GM19452 (cell line): Measurements from ENCODE around the gene SCAF8.
"Not testable (repeated sequence)": the region's sequence is repeated elsewhere in the genome, so short reads cannot be mapped to it uniquely, and the experiment has no call there.

Experiments
- ATAC-seq: cut with Tn5 transposase; IDR thresholded peaks from one replicate; pipeline ENCODE4 v1.9.1; 2021; ENCODE audit not compliant: unreplicated experiment

The SCAF8 gene, protein sequence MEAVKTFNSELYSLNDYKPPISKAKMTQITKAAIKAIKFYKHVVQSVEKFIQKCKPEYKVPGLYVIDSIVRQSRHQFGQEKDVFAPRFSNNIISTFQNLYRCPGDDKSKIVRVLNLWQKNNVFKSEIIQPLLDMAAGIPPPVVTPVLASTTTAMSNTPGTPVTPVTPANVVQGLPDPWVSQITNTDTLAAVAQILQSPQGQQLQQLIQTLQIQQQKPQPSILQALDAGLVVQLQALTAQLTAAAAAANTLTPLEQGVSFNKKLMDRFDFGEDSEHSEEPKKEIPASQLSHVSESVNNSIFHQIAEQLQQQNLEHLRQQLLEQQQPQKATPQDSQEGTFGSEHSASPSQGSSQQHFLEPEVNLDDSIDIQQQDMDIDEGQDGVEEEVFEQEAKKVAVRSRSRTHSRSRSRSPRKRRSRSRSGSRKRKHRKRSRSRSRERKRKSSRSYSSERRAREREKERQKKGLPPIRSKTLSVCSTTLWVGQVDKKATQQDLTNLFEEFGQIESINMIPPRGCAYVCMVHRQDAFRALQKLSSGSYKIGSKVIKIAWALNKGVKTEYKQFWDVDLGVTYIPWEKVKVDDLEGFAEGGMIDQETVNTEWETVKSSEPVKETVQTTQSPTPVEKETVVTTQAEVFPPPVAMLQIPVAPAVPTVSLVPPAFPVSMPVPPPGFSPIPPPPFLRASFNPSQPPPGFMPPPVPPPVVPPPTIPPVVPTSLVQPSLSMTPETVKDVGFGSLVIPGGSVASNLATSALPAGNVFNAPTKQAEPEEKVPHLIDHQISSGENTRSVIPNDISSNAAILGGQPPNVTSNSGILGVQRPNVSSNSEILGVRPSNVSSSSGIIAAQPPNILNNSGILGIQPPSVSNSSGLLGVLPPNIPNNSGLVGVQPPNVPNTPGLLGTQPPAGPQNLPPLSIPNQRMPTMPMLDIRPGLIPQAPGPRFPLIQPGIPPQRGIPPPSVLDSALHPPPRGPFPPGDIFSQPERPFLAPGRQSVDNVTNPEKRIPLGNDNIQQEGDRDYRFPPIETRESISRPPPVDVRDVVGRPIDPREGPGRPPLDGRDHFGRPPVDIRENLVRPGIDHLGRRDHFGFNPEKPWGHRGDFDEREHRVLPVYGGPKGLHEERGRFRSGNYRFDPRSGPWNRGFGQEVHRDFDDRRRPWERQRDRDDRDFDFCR (N-terminal part only)

DNA sequence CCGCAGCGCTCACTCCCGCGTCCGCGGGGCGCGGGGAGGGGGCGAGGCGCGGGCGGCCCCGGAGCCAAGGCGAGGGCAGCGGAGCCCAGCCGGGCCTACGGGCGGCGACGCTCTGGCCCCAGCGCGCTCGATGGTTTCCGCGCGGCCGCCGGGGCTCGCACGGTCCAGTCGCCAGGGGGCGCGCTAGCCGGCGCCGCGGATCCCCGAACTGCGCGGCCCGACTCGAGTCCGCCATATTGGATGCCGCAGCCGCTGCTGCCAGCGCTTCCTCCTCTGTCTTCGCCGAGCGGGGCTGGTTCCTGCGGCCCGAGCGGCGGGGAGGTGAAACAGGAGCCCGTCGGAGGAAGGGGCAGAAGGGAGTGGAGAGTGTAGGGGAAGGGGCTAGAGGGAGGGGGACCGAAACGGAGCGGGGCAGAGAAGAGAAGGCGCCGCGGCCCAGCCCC lies at the start of gene SCAF8:
Gene SCAF8, plus strand, starts transcription at position 234 of the 443 bp plus-strand sequence. CDS start 485 bp downstream, outside the sequence.
- ATAC-seq: peak; percentile 81

DNA sequence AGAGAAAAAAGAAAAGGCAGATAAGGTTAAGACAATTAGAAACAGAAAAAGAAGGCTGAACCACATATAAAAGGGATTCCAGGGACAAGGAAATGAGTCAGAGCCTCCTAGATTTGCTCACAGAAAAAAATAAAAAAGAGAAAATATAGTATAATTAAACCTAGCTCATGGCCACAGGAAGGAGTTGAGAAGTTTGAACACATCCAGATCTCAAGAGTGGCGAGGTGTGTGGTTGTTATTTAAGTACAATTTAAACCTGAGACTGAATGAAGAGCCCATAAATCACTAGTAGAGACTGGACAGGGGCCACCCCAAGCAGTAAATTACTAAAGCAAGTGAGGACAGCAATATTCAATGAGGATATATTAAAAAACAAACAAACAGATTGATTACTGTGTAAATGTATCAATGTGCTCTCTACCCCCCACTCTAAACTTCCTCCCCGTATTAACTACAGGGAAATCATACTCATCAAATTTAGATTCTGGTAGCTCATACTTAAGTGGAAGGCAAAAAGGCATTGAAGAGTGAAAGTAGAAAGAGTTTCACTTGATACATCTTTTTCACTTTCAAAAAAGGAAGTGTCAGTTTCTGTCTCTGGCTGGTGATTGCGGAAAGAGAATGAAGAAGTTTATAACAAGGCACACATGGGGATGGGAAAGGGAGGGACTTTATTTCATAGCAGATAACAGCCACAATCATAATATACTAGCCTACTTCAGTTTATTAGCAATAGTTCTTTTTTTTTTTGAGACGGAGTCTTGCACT lies 49.3 kb upstream of the SCAF8 start:
- ATAC-seq: peak; percentile 92

DNA sequence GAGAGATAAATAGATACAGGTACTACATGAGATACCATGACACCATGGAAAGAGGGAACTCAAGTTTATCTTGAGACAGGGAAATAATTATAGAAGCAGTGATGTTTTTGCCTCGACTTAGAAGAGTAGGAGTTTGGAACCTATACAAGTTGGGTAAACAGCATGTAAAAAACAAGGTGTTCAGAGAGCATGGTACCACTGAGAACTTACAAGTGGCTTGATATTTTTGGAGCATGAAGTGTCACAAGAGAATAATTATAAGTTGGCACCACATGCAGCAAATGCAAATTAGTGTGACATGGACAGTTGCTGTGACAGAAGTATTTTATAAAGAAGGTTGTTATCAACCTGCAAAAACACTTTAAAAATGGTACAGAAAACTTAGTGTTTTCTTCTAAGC lies 47.1 kb upstream of the SCAF8 start:
- ATAC-seq: no peak

DNA sequence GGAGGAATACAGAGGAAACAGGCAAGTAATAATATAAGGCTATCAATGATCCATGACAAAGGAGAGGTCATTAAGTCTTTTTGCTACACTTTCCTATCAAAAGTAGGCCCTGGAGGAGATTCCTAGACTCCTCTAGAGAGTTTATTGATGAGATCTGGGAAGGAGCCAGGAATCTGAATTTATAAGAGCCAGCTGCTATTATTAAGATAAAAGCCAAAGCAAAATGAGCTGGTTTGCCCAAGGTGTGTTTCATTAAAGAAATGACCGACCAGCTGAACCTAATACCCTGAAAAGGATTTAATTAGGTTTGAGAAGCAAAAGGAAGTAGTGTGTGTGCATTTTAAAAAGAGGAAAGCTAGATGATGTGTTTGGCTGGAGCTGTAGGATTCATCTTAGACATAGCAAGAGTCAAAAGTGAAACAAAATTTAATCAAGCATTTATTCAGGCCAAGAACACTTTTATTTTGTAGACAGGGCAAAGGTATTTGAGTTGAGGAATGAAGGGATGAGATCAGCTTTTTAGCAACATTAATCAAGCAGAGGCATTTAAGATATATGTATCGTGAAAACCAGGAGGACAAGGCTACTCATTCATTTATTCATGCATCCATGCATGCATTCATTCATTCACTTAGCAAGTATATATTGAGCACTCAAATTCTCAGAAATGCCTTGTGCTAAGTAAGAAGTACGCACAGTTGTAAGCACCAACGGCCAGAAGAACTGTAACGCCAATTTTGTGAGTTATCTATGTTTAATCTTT lies 43.5 kb upstream of the SCAF8 start:
- ATAC-seq: peak; percentile 55

DNA sequence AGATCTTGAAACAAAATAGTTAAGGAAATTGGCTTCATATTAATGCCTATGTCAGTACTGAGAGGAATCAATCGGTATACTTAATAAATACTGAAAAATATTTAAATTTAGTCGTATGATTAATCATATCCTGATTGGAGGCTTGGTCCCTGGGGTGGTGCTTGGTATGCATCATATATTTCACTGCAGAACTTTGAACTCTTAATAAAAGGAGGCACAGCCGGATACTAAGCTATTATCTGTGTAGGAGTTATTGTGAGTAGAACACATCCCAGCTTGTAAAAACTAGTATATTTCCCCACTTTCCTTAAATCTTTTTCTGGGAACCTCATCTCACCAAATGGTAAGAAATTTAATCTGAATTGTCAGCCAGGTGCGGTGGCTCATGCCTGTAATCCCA lies 42.4 kb upstream of the SCAF8 start:
- no peak for ATAC-seq

DNA sequence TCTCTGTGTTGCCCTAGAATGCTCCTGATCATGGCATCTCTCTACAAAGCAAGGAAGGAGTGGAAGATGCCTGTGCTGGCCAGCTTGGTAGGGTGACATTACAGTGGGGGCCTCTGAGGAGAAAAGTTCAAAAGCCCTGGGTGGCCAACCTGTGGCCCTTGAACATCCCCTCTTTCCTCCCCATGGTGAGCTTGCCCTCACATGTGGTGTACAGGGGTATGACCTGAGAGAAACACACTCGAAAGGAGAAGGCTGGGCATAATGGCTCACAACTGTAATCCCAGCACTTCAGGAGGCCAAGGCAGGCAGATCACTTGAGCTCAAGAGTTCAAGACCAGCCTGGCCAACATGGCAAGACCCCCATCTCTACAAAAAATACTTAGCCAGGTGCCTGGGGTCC lies 36.6 kb upstream of the SCAF8 start:
- no peak for ATAC-seq

DNA sequence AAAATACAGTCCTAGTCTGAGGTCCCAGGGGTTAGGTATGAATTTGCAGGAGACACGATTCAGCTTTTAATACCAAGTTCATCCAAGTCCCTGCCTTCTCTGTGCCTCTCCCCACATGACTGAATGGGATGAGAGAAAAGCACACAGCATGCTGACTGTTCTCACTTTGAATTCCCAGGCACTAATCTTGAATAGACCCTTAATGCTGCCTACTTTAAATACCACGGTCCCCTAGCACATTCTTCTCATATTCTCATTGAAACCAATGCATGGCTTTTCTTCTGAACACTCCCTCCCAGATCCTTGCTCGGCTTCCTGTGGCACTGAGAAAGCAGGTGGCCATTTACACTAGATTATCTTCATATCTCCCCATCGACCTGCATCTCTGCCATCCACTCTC lies 30.1 kb upstream of the SCAF8 start:
- no peak for ATAC-seq

DNA sequence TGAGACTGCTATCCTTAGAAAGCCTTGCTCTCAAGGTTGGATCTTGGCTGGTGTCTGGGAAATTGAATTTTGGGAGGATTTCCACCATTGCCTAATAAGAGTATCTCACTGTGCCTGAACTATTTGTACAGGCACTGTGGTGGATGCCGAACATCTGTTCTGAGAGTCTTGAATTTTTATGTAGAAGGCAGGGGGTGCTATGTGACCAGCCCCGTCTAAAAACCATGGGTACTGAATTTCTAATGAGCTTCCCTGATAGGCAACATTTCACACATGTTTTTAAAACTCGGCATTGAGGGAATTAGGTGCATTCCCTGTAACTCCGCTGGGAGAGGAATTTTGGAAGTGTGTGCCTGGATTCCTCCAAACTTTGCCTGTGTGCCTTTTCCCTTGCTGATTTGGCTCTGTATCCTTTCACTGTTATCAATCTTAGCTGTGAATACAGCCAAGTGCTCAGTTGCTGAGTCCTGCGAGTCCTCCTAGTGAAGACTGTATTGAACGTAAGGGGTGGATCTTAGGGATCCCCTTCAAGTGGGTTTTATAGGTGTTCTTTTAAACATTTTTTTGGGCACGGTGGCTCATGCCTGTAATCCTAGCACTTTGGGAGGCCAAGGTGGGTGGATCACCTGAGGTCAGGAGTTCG lies 27.6 kb upstream of the SCAF8 start:
- no peak for ATAC-seq

DNA sequence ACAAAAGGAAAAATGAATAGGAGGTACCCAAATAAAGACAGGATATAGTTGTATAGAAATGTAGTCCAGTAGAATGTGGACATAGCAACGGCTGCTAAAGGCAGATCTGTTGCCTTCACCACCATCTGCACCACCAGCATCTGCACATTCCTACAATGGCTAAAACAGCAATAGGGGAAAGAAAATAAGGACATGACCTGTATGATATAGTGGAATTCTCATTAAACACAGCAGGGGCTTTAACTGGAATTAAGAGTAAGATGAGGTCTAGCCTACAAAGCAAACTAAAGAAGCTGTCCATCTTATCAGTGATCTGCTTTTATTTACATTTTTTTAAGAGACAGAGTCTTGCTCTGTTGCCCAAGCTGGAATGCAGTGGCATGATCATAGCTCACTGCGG lies 26.8 kb upstream of the SCAF8 start:
- no peak for ATAC-seq

DNA sequence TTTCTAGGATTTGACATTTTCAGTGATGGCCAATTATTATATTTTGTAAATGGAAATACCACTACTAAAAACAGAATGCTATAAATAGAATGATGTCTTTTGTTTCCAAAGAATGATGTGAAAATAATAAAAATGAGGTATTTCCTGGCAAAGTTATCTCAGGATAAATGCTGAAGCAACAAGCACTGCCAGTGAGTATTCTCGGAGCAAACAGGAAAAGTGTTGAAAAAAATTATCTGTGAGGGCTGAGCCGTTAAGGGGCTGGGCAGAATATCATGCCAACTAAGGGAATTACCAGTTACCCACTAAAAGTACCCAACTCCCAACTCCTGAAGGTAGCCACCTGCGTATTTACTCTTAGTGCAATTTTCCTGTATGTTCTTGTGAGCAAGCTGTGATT lies 23.6 kb upstream of the SCAF8 start:
- no peak for ATAC-seq

DNA sequence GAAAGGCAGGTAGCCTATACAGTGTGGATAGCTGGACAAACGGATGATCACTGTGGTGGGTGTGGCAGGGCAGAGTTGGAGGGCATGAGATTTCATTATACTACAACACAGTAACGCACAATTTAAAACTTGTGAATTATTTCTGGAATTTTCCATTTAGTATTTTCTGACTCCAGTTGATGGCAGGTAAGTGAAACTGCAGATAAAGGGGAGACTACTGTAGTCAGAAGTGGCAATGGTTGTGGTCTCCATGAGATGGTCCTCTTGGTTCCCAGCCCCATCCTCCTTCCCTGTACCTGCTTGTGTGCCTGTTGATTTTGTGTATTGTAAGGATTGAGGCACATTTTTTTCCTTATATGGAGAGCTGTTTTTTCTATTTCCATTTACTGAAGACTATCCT lies 22.5 kb upstream of the SCAF8 start:
- ATAC-seq: no peak

DNA sequence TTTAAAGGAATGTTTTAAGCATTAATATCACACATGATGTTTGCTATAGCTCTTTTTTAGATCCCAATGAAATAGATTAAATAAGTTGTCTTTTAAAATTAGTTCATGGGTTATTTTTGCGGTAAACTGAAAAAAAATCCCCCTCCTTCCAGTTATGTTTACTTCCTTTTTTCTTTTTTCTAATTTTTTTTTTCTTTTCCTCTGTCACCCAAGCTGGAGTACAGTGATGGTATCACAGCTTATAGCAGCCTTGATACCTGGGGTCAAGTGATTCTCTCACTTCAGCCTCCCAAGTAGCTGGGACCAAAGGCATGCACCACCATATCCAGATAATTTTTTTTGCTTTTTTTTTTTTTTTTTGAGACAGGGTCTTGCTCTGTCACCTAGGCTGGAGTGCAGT lies 17.8 kb upstream of the SCAF8 start:
- no peak for ATAC-seq

DNA sequence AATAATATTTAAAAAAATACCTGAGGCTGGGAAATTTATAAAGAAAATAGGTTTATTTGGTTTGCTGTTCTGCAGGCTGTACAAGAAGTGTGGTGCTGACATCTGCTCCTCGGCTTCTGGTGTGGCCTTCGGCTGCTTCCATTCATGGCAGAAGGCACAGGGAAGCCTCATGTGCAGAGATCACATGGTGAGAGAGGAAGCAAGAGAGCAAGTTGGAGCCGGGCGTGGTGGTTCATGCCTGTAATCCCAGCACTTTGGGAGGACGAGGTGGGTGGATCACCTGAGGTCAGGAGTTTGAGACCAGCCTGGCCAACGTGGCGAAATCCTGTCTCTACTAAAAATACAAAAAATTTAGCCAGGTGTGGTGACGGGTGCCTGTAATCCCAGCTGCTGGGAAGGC lies 16.9 kb upstream of the SCAF8 start:
- ATAC-seq: not testable (repeated sequence)

DNA sequence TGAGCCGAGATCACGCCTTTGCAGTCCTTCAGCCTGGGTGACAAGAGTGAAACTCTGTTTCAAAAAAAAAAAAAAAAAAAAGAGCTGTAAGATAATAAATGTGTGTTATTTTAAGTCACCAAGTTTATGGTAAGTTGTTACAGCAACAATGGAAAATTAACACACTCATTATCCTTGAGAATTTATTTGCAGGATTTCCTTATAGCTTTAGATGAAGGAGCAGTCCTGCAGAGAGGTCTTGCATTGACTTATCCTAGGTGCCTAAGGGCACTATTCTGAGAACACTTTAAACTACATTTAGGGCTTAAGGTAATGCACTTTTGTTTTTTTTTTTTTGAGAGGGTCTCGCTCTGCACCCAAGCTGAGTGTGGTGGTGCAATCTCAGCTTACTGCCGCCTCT lies 13.8 kb upstream of the SCAF8 start:
- no peak for ATAC-seq

DNA sequence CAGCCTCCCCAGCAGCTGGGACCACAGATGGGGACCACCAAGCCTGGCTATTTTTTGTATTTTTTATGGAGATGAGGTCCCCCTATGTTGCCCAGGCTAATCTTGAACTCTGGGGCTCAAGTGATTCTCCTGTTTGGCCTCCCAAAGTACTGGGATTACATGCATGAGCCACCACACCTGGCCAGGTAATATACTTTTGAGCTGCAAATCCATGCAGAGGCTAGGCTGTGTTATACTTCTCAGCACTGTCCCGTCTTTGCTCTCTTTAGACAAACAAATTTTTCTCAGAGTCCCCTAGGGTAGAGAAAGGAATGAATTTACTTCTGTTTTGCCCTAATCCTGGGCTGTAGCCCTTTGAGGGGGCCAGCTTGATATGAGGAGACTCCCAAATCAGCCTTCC lies 13.4 kb upstream of the SCAF8 start:
- ATAC-seq: no peak

DNA sequence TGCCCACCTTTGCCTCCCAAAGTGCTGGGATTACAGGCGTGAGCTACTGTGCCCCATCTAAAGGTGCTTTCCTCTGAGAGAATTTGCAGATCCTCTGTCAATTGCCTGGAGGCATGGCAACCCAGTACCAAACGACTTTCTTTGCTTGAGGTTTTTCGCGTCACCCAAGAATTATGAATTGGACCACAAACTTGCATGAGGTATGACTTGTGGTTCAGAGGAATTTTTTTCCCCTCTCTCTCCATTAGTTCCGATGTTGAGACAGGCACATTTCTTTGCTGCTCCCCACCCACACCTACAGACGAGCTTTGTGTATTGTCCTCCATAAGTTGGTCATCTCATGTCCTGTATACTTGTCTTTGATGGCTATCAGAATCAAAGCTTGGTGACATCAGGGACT lies 11.8 kb upstream of the SCAF8 start:
- no peak for ATAC-seq

DNA sequence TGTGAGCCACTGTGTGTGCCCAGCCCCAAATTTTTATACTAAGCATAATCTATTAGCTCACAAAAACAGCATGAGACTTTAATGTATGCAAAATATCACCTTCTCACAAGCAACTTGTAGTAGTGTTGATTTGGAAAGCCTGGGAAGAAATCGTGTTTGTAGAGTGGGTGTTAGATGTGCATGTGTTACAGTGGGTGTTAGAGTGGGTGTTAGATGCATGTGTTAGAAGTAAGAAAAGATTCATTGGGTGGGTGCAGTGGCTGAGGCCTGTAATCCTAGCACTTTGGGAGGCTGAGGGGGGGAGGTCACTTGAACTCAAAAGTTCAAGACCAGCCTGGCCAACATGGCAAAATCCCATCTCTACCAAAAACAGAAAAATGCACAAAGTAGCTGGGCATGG lies 6.3 kb upstream of the SCAF8 start:
- ATAC-seq: no peak

DNA sequence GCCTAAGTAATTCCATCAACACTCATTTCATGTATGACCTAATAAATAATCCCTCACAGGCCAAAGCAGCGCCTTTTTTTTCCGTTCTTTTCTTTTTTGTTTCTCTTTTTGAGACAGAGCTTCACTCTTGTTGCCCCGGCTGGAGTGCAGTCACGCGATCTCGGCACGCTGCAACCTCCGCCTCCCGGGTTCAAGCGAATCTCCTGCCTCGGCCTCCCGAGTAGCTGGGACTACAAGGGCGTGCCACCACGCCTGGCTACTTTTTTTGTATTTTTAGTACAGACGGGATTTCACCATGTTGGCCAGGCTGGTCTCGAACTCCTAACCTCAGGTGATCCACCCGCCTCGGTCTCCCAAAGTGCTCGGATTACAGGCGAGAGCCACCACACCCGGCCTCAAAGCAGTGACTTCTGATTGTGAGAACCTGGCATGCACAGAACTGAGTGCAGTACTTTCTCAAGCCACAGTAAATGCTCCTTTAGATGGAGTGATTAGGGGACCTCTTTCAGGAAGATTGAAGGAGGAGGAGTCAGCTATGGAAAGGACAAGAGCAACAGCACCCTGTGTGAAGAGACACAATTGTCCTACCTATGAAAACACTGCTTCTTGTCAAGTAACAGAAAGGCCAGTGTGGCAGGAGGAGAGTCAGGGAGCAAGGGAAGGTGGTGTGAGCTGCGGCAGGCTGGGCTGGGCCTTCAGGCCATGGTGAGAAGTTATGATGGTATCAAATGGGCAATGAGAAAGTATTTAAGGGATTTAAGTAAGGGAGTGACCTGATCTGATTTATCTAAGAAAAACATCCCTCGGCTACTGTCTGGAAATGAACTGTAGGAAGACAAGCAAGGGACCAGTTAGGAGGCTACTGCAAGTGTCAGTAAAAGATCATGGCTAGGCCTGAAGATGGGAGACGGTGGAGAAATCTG lies 1.7 kb upstream of the SCAF8 start:
- no peak for ATAC-seq
